VCaP (cell line): ENCODE results near the gene FUT8.

ENCODE experiments used
- H3K27ac ChIP-seq: fragments of 450-650 bp; 2 replicates; pipeline ENCODE4 v1.5.1; 2017
- CTCF ChIP-seq: fragments of 450-650 bp; conservative IDR thresholded peaks from 2 replicates; pipeline ENCODE4 v1.5.1; 2017; ENCODE audit warnings: mild to moderate bottlenecking, moderate library complexity

The FUT8 gene

GRCh38 chr14:65637780-65638179, 225.2 kb downstream of the FUT8 start:
- no peak overlapping the region for H3K27ac ChIP-seq
- no peak for TF ChIP-seq CTCF

- TF ChIP-seq CTCF = no peak
- H3K27ac ChIP-seq = no peak overlapping the region
These were observed 226.7 kb downstream of the FUT8 start for GRCh38 chr14:65639216-65639615.

GRCh38 chr14:65650826-65651225, 238.3 kb downstream of the FUT8 start:
- no peak overlapping the region for H3K27ac ChIP-seq
- TF ChIP-seq CTCF = no peak

- no peak for TF ChIP-seq CTCF
- H3K27ac ChIP-seq = no peak overlapping the region
These were observed 244.0 kb downstream of the FUT8 start for GRCh38 chr14:65656554-65656953.

- H3K27ac ChIP-seq = no peak overlapping the region
These were observed 245.7 kb downstream of the FUT8 start for GRCh38 chr14:65658202-65658601.

GRCh38 chr14:65661865-65662264, 249.3 kb downstream of the FUT8 start:
- H3K27ac ChIP-seq = peak overlapping the region; percentile 58
- TF ChIP-seq CTCF = no peak

More at GRCh38 chr14:65658202-65658601, 245.7 kb downstream of the FUT8 start:
- no peak for TF ChIP-seq CTCF

- TF ChIP-seq CTCF = no peak
- H3K27ac ChIP-seq = no peak overlapping the region
These were observed 251.9 kb downstream of the FUT8 start for GRCh38 chr14:65664436-65664835.
